ENCODE measurements around the gene NXPH3.

DNA sequence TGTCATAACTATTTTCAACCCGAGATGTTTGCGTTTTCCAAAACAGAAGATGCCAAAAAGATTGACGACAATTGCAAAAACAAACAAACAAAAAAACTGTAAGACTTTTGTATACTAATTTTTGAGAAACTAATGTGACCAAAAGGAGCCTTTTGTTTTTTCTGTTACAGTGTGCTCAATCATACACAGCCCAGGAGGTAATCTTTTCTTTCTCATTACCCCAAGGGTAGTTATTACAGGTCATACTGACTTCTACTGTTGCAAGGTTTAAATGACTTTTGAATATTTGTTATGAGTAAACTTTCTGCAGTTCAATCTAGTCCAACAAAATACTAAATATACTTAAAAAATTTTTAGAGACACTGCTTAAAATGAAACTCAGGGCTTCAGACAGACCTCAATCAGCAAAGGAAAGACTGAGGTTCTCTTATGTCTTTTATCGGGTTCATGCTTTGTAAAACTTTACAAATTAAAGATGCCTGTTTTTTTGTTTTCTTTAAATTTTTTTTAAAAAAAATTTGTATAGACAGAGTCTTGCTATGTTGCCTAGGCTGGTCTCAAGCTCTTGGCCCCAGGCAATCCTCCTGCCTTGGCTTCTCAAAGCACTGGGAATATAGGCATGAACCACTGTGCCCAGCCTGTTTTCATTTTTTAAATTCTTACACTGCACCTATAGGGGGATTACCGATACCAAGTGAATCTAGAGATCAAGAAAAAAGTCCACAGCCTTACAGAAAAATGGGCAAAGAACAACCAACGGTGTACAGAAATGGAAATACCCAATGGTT, 54.6 kb downstream of the NXPH3 start:
- no peak for TF ChIP-seq NFRKB (IDR thresholded peaks at IDR 0.05)
- TF ChIP-seq LEF1 (IDR thresholded peaks at IDR 0.05; ENCODE audit: borderline replicate concordance) = no peak
- TF ChIP-seq FOXK2 (IDR thresholded peaks at IDR 0.05) = no peak
- no peak for TF ChIP-seq CTBP1 (IDR thresholded peaks at IDR 0.05; ENCODE audit: borderline replicate concordance)
- no peak for TF ChIP-seq FOXA1 (IDR thresholded peaks at IDR 0.05)
- TF ChIP-seq TARDBP (IDR thresholded peaks at IDR 0.05) = no peak
- no peak for TF ChIP-seq SP1 (IDR thresholded peaks at IDR 0.05)
- no peak for TF ChIP-seq ARNT (IDR thresholded peaks at IDR 0.05)
- TF ChIP-seq, protein P1, sequence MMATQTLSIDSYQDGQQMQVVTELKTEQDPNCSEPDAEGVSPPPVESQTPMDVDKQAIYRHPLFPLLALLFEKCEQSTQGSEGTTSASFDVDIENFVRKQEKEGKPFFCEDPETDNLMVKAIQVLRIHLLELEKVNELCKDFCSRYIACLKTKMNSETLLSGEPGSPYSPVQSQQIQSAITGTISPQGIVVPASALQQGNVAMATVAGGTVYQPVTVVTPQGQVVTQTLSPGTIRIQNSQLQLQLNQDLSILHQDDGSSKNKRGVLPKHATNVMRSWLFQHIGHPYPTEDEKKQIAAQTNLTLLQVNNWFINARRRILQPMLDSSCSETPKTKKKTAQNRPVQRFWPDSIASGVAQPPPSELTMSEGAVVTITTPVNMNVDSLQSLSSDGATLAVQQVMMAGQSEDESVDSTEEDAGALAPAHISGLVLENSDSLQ (IDR thresholded peaks at IDR 0.05) = no peak
- no peak for TF ChIP-seq BHLHE40 (IDR thresholded peaks at IDR 0.05; ENCODE audit: borderline replicate concordance)
- TF ChIP-seq ZNF384 (IDR thresholded peaks at IDR 0.05) = no peak
- no peak for TF ChIP-seq ELF4 (IDR thresholded peaks at IDR 0.05)

Data from HEK293T (cell line).